ENCODE measurements around the gene TMEM178B.
"Not testable (repeated sequence)": the region's sequence is repeated elsewhere in the genome, so short reads cannot be mapped to it uniquely, and the experiment has no call there.

Gene TMEM178B

DNA sequence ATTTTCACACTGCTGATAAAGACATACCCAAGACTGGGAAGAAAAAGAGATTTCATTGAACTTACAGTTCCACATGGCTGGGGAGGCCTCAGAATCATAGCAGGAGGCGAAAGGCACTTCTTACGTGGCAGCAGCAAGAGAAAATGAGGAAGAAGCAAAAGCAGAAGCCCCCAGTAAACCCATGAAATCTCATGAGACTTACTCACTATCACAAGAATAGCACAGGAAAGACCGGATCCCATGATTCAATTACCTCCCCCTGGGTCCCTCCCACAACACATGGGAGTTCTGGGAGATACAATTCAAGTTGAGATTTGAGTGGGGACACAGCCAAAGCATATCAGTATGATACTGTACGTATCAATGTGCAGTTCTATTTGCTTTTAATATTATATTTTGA lies 121.9 kb downstream of the TMEM178B start:
- in situ Hi-C loops (cut with MboI; ENCODE audit: low sequenced_read_pairs); DNase-seq (ENCODE audit: low spot score in 2 of 2); H3K27me3 ChIP-seq (ENCODE audit: low read depth); H3K9me3 ChIP-seq; H3K4me3 ChIP-seq; H3K36me3 ChIP-seq (replicated peaks); H3K4me1 ChIP-seq: not testable (repeated sequence)

- Histone ChIP-seq H3K4me3 (no peak overlapping the region), H3K9me3 (no peaks in the 10 kb centered on the region), H3K27me3 (ENCODE audit: low read depth) (no peaks in the 10 kb centered on the region), H3K4me1 (peaks cover 7% of the 10 kb centered on the region; the same call in 1 of the 2 replicates), H3K36me3 (replicated peaks) (no peaks in the 10 kb centered on the region)
- in situ Hi-C loops (cut with MboI; ENCODE audit: low sequenced_read_pairs): no loop called here
- DNase-seq (ENCODE audit: low spot score in 2 of 2): no peak
These were observed 124.5 kb downstream of the TMEM178B start for GRCh38 chr7:141198194-141198958.

- in situ Hi-C loops (cut with MboI; ENCODE audit: low sequenced_read_pairs): no loop called here
- H3K4me1 ChIP-seq: peaks cover 7% of the 10 kb centered on the region; the same call in 1 of the 2 replicates
- no peak overlapping the region for H3K4me3 ChIP-seq
- no peaks in the 10 kb centered on the region for H3K9me3 ChIP-seq
- DNase-seq (ENCODE audit: low spot score in 2 of 2): no peak
- no peaks in the 10 kb centered on the region for H3K27me3 ChIP-seq (ENCODE audit: low read depth)
- H3K36me3 ChIP-seq (replicated peaks): no peaks in the 10 kb centered on the region
These were observed 126.6 kb downstream of the TMEM178B start for GRCh38 chr7:141200191-141201108.

- in situ Hi-C loops (cut with MboI; ENCODE audit: low sequenced_read_pairs): no loop called here
- H3K9me3 ChIP-seq: no peaks in the 10 kb centered on the region
- DNase-seq (ENCODE audit: low spot score in 2 of 2): no peak
These were observed 127.5 kb downstream of the TMEM178B start for GRCh38 chr7:141201145-141201885.

DNA sequence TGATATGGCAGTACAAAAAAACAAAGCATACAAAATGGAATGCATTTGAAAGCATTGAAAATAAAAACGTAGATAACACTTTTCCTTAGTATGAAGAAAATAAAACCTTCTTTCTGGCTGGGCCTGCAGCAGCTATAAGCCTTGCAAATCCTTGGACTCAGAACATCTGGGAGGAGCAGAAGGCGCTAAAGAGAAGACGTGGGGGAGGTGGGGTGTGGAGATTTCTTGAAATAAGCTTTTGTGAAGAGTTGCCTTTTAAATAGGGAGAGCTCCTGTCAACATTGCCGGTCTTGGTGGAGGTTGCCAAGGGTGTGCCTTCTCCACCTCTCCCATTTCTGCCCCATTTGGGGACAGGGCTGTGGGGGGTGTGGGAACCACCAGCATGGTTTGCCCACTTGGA lies 128.7 kb downstream of the TMEM178B start:
- Histone ChIP-seq H3K4me3 (no peak overlapping the region), H3K9me3 (no peaks in the 10 kb centered on the region), H3K4me1 (peaks cover 7% of the 10 kb centered on the region; the same call in 1 of the 2 replicates), H3K36me3 (replicated peaks) (no peaks in the 10 kb centered on the region), H3K27me3 (ENCODE audit: low read depth) (no peaks in the 10 kb centered on the region)
- in situ Hi-C loops (cut with MboI; ENCODE audit: low sequenced_read_pairs): no loop called here
- DNase-seq (ENCODE audit: low spot score in 2 of 2): peak; percentile 33 to 38

More at GRCh38 chr7:141201145-141201885, 127.5 kb downstream of the TMEM178B start:
- no peak overlapping the region for H3K4me3 ChIP-seq
- no peaks in the 10 kb centered on the region for H3K36me3 ChIP-seq (replicated peaks)
- H3K27me3 ChIP-seq (ENCODE audit: low read depth): no peaks in the 10 kb centered on the region
- peaks cover 7% of the 10 kb centered on the region; the same call in 1 of the 2 replicates for H3K4me1 ChIP-seq

DNA sequence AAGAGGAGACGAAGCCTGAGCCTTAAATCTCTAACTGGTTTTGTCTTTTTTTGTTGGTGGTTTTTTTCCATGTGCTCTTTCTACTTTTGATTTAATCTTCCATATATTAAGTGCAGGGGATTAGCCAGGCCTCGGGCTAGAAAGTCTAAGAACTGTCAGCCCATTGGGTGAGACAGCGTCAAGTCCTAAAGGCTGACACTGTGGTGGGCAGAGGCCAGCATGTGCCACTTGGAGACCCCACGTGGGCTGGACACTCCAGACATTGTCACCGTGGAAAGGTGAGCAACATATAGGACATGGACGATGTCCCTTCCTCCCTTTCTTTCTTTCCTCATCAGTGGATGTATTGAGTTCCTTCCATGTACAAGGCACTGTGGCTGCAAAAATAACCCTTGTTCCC lies 129.3 kb downstream of the TMEM178B start:
- no peak for DNase-seq (ENCODE audit: low spot score in 2 of 2)
- Histone ChIP-seq H3K4me1 (peaks cover 7% of the 10 kb centered on the region; the same call in 1 of the 2 replicates), H3K4me3 (no peak overlapping the region), H3K9me3 (no peaks in the 10 kb centered on the region), H3K36me3 (replicated peaks) (no peaks in the 10 kb centered on the region), H3K27me3 (ENCODE audit: low read depth) (no peaks in the 10 kb centered on the region)
- in situ Hi-C loops (cut with MboI; ENCODE audit: low sequenced_read_pairs): no loop called here

DNA sequence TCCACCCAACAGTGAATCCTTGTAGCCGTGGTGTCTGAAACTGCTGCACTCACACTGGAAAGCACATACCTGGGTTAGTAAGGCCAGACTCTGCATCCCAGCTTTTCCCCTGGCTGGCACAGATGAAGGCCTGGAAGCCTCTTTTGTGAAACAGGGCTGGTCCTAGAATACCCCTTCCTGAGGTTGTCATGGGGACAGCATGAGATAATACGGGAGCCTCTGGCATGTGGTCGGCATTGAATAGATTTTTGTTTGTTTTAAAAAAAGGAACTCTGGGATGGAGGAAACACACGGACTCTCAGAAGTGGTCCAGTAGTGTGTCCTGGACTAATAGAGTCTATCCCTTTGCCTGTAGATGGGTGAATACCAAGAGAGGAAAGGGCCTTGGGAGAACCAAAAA lies 129.7 kb downstream of the TMEM178B start:
- Histone ChIP-seq H3K36me3 (replicated peaks) (no peaks in the 10 kb centered on the region), H3K27me3 (ENCODE audit: low read depth) (no peaks in the 10 kb centered on the region), H3K4me3 (no peak overlapping the region), H3K9me3 (no peaks in the 10 kb centered on the region), H3K4me1 (peaks cover 7% of the 10 kb centered on the region; the same call in 1 of the 2 replicates)
- in situ Hi-C loops (cut with MboI; ENCODE audit: low sequenced_read_pairs): no loop called here
- no peak for DNase-seq (ENCODE audit: low spot score in 2 of 2)

- H3K27me3 ChIP-seq (ENCODE audit: low read depth): no peaks in the 10 kb centered on the region
- no peak overlapping the region for H3K4me3 ChIP-seq
- in situ Hi-C loops (cut with MboI; ENCODE audit: low sequenced_read_pairs): no loop called here
- no peaks in the 10 kb centered on the region for H3K36me3 ChIP-seq (replicated peaks)
- H3K9me3 ChIP-seq: no peaks in the 10 kb centered on the region
- H3K4me1 ChIP-seq: peaks cover 4% of the 10 kb centered on the region; the same call in 1 of the 2 replicates
- DNase-seq (ENCODE audit: low spot score in 2 of 2): no peak
These were observed 133.8 kb downstream of the TMEM178B start for GRCh38 chr7:141207661-141208060.

DNA sequence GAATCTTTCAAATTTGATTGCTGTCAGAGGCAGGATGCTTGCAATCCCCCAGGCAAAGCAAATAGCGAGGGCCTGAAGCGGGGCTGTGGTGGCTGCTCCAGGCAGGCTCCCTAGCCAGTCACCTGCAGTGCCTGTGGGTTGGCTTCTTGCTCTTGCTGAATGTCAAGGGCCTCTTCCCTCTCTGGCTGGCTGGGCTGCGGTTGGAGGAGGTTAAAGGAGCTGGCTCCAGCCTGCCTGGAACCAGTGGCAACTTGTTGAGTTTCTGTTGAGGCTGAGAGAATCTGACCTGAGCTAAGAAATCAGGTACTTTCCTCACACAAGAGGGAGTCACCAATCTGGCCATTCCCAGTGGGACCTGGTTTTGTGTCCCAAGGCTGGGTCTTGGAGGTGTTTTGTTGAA lies 134.7 kb downstream of the TMEM178B start:
- in situ Hi-C loops (cut with MboI; ENCODE audit: low sequenced_read_pairs): no loop called here
- DNase-seq (ENCODE audit: low spot score in 2 of 2): no peak
- H3K27me3 ChIP-seq (ENCODE audit: low read depth): no peaks in the 10 kb centered on the region

DNA sequence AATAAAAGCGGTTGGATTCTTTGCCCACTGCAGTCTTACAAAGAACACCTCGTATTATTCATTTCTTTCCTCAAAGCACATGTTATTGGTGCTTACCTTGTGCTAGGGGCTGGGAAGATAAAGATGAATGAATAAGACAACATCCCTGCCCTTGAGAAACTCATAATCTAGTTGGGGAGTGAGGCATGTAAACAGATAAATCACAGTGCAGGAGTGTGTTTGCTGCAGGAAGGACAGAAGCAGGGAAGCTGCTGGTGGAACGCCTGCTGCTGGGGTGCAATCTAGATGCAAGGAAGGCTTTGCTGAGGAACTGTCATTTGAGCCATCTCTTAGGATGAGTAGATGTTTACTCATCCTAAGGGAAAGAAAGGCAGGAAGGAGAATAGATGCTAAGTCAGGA lies 135.6 kb downstream of the TMEM178B start:
- Histone ChIP-seq H3K27me3 (ENCODE audit: low read depth) (no peaks in the 10 kb centered on the region), H3K4me3 (no peak overlapping the region), H3K4me1 (no peaks in the 10 kb centered on the region), H3K9me3 (no peaks in the 10 kb centered on the region), H3K36me3 (replicated peaks) (no peaks in the 10 kb centered on the region)
- DNase-seq (ENCODE audit: low spot score in 2 of 2): no peak
- in situ Hi-C loops (cut with MboI; ENCODE audit: low sequenced_read_pairs): no loop called here

More for the DNA sequence above, 134.7 kb downstream of the TMEM178B start:
- Histone ChIP-seq H3K4me3 (no peak overlapping the region), H3K36me3 (replicated peaks) (no peaks in the 10 kb centered on the region), H3K4me1 (no peaks in the 10 kb centered on the region), H3K9me3 (no peaks in the 10 kb centered on the region)

GRCh38 chr7:141210862-141211261 lies 137.0 kb downstream of the TMEM178B start:
- H3K36me3 ChIP-seq (replicated peaks): no peaks in the 10 kb centered on the region
- H3K27me3 ChIP-seq (ENCODE audit: low read depth): no peaks in the 10 kb centered on the region
- DNase-seq (ENCODE audit: low spot score in 2 of 2): no peak
- in situ Hi-C loops (cut with MboI; ENCODE audit: low sequenced_read_pairs): loop anchor here (10.0 kb wide), 1 partner anchor 396 kb away; no protein-coding TSS in a partner anchor
- H3K4me3 ChIP-seq: no peak overlapping the region
- H3K4me1 ChIP-seq: no peaks in the 10 kb centered on the region
- no peaks in the 10 kb centered on the region for H3K9me3 ChIP-seq

GRCh38 chr7:141213226-141213625 lies 139.4 kb downstream of the TMEM178B start:
- in situ Hi-C loops (cut with MboI; ENCODE audit: low sequenced_read_pairs): loop anchor here (10.0 kb wide), 1 partner anchor 398 kb away; no protein-coding TSS in a partner anchor
- H3K36me3 ChIP-seq (replicated peaks): no peaks in the 10 kb centered on the region
- no peak for DNase-seq (ENCODE audit: low spot score in 2 of 2)
- H3K9me3 ChIP-seq: no peaks in the 10 kb centered on the region
- no peaks in the 10 kb centered on the region for H3K27me3 ChIP-seq (ENCODE audit: low read depth)
- no peak overlapping the region for H3K4me3 ChIP-seq
- H3K4me1 ChIP-seq: no peaks in the 10 kb centered on the region

DNA sequence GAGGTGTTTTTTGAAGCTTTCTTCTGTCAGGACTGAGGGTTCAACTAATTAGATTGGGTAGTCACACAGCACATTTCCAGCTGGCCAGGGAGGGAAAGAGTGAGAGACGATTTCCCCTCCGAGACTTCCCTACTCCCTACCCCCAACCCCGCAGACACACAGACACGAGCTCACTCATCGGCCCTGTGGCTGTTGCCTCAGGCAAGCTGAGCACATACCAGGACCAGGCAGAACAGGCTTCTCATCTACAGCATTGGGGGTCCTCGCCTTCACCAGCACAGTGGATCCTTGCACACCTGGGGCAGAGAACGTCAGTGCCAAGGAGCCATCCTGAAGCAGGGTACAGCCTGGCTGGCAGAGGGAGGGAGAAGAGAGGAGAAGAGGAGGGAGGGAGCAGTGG lies 144.1 kb downstream of the TMEM178B start:
- Histone ChIP-seq H3K9me3 (no peaks in the 10 kb centered on the region), H3K4me3 (no peak overlapping the region), H3K36me3 (replicated peaks) (no peaks in the 10 kb centered on the region), H3K4me1 (no peaks in the 10 kb centered on the region), H3K27me3 (ENCODE audit: low read depth) (no peaks in the 10 kb centered on the region)
- in situ Hi-C loops (cut with MboI; ENCODE audit: low sequenced_read_pairs): loop anchor here (10.0 kb wide), 1 partner anchor 403 kb away; no protein-coding TSS in a partner anchor
- DNase-seq (ENCODE audit: low spot score in 2 of 2): no peak
